Anterior cingulate cortex (tissue), 58 donors: Measurements from ENCODE around the gene EPHA10.
"Not testable (repeated sequence)": the region's sequence is repeated elsewhere in the genome, so short reads cannot be mapped to it uniquely, and the experiment has no call there.

Source experiments
- DNase-seq, 58 donors: peaks; one replicate each; lab custom pipeline; 2025; lab: John Stamatoyannopoulos, UW

The EPHA10 gene

DNA sequence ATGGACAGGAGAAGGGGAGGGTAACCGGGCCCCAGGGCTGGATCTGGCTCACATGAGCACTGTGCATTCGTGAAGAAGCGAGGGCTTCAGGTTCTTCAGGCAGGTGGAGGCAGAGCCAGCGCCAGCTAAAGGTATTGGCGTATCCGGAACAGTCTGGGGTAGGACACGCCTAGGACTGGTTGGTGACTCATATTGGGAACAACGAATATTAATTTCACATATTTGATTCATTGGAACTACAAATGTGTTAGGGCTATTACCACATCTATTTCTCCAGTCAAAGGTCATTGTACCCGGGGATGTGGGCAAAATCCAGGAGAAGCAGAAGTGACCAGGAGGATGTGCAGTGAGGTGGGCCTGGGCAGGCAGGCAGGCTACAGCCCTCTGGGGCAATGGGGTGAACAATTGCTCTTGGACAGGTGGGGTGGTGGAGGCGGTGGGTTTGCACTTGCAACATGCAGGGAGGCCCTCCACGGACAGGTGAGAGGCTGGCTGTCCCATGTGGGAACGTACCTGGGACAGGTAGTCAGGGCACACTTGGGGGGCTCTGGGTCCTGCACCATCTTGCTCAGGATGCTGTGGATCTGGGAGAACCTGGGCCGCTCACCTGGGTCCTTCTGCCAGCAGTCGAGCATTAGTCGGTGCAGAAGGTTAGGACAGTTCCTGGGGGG lies 45.9 kb downstream of the EPHA10 start:
- no peak for DNase-seq

- DNase-seq: no peak
Observed at GRCh38 chr1:37718181-37718900, 46.6 kb downstream of the EPHA10 start.

GRCh38 chr1:37717631-37718030 lies 47.3 kb downstream of the EPHA10 start:
- DNase-seq: no peak

DNA sequence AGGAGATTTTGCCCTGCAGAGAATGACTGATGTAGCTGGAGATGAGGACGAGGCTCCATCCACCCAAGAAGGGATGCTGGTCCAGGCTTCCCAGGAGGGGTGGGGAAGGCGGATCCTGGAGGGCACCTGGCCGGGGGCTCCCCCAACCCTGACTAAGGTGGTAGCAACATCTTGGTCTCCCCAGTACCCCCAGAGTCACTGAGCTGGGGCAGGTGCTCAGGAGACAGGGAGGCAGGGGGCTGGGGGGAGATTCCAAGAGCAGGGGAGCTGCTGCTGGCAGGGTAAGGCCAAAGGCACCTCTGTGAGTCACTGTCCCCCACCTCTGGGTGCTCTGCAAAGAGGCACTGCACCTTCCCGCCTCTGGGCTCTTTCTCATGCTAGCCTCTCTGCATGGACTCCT lies 48.6 kb downstream of the EPHA10 start:
- no peak for DNase-seq

- DNase-seq: no peak
Observed at GRCh38 chr1:37714689-37715088, 50.2 kb downstream of the EPHA10 start.

DNA sequence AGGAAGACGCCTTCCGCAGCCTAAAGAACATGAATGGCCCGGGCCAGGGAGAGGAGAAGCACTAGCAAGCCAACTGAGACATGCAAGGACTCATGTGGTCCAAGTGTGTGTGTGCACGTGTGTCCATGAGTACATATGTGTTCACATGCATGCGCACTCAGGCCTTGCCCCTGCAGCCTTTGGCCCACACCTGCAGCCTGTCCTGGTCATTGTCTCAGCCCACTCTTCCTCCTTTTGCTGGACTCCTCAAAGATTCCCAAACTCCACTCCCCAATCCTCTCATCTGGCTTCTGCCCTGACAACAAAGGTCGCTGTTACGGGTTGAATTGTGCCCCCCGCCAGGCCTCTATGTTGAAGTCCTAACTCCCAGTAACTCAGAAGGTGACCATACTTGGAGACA lies 50.7 kb downstream of the EPHA10 start:
- no peak for DNase-seq

DNA sequence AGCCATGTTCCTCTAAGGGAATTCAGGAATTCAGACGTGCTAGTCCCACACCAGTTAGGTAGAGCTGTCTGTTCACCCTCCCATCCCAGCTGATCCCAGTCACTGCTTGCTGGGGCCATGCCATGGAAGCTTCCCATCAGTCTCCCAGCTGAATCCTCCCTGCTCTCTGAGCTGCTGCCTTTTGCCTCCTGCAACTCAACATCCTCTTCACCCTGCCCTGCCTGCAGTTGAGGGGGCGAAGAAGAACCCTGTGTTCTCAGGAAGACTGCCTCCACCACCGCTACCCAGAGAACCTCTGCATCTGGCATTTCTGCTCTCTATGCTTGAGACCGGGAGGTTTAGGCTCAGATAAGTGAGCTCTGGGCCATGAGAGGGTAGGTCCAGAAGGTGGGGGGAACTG lies 56.4 kb downstream of the EPHA10 start:
- DNase-seq: peak in 1 of 58 donors; percentile 21

DNA sequence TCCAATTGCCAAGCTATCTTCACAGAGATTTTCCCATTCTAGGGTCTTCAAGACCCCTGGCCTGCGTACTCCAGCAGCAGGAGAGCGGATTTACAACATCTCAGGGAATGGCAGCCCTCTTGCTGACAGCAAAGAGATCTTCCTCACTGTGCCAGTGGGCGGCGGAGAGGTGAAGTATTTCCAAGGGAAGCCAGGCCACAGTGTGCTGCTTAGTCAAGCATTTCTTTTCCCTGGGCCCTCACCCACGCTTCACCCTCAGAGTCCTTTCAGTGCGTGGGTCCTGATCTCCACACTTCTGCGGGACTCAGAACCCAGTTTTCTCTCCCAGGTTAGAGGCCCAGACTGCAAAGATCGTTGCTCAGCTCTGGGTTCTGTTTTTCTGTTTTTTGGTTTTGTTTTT lies 59.5 kb downstream of the EPHA10 start:
- DNase-seq: no peak

DNA sequence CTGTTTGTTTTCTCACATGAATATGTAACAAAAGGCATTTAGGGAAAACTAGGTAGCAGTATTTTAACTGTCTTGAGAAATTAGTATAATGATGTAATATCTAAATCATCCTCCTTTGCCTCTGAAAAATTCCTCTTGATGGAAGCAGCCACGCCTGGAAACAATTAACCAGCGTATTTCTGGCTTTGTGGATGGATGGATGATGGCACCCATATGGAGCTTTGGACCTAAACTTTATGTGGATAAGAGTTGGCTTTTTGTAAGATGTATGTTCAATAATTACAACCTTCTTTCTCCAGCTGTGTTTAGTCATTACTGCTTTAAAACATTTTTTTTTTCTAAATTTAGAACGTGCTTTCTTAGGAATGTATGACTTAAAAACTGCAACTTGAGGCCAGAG lies 60.0 kb downstream of the EPHA10 start:
- DNase-seq: no peak

- no peak for DNase-seq
Observed at GRCh38 chr1:37703061-37703460, 61.9 kb downstream of the EPHA10 start.

DNA sequence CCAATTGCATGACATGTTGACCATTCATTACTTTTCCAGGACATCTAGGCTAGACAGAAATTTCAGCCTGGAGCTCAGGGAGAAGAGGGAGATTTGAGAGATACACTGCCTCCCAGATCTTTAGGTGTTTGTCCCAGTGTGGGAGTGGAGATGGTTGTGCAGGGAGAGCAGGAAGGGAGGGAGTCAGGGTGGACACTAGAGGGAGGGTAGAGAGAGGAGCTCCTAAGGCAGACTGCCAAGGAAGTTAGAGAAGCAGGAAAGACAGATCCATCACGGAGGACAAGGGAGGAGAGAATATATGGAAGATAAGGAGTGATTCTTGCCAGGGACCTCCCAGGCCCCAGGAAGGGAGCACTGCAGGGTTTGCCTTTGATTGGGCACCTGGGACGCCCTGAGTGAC lies 63.9 kb downstream of the EPHA10 start:
- DNase-seq: no peak

DNA sequence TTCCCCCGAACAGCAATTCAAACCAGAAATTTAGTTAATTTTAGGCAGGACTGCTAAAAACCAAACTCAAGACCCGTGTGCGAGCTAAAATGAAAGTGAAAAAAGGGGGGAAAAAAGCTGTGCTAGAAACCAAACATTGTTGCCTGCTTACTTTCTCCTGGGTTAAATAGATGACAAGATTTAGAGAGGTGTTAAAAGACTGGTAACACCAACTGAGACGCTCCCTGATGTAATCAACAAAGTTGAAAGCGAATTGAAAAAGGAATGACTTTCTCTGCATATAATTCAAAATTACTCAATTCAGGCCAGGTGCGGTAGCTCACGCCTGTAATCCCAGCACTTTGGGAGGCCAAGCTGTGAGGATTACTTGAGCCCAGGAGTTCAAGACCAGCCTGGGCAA lies 65.8 kb downstream of the EPHA10 start:
- DNase-seq: no peak

DNA sequence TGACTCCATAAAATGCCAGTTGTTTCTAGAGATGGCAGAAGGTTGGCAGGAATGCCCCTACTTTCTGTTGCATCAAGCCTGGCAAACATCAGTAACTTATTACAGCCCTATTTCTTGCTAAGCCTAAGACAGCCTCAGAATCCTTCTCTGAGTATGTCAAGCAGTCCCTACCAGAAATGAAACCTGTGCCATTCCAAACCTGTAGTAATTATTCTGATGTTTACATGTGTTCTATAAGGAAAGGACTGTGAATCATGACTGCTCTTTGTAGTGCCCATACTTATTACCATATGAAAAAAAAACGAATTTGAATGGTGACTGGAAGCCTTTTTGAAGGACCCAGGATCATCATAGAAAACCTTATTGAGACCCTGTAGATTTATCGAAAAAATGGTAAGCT lies 67.2 kb downstream of the EPHA10 start:
- no peak for DNase-seq

- DNase-seq: no peak
Observed at GRCh38 chr1:37697090-37697489, 67.8 kb downstream of the EPHA10 start.

GRCh38 chr1:37692834-37693175 lies 72.1 kb downstream of the EPHA10 start:
- DNase-seq: peak in 1 of 58 donors; percentile 26

GRCh38 chr1:37692078-37692833 lies 72.7 kb downstream of the EPHA10 start, which contains the start of gene CDCA8:
Gene CDCA8 (plus strand): TSS chr1:37692516. CDS start chr1:37692691, 175 bp downstream.
- peak; percentile 87 to 99 (median 98) for DNase-seq

GRCh38 chr1:37691497-37692077 lies 73.3 kb downstream of the EPHA10 start:
- DNase-seq: peak in 14 of 58 donors; percentile 11 to 47 (median 41)

DNA sequence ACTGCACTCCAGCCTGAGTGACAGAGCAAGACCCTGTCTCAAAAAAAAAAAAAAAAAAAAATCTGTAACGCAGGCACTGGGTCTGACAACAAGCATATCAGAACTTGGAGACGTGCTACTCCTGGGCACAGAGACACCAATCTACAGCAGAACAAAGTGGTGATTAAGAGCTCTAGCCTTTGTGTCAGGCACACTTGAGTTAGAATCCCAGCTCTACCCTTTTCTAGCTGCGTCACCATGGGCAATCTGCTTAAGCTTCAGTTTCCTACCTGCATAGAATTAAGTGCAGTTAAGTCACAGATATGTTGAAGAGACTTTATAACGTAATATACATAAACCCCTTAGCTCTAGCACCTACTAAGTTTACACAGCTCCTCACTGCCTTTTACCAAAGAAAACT lies 76.0 kb downstream of the EPHA10 start:
- no peak for DNase-seq

DNA sequence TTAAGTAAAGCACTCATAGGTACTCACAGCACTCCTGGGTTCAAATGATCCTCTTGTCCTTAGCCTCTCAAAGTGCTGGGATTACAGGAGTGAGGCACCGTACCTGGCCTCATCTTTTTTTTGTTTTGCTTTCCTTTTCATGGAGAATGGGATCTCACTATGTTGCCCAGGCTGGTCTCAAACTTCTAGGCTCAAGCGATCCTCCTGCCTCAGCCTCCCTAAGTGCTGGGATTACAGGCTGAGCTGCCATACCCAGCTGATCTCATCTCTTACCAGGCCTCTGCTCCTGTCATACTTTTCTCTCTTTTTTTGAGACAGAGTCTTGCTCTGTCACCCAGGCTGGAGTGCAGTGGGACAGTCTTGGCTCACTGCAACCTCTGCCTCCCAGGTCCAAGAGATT lies 77.2 kb downstream of the EPHA10 start:
- DNase-seq: not testable (repeated sequence)

GRCh38 chr1:37685722-37686121 lies 79.2 kb downstream of the EPHA10 start:
- no peak for DNase-seq

DNA sequence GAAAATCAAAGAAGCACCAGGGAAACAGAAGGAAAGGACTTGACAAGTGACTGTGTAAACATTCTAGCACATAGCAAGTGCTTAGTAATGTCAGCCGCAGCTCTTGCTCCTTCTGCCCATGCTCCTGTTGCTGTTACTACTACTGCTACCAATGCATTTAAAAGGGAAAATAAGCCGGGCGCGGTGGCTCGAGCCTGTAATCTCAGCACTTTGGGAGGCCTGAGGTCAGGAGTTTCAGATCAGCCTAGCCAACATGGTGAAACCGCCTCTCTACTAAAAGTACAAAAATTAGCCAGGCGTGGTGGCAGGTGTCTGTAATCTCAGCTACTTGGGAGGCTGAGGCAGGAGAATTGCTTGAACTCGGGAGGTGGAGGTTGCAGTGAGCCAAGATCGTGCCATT lies 80.7 kb downstream of the EPHA10 start:
- DNase-seq: not testable (repeated sequence)
